DND-41 (cell line): Measurements from ENCODE around the gene RASAL2.

Experiments
- ATAC-seq: fragments of 200-7000 bp; cut with Tn5 transposase; 3 replicates; pipeline ENCODE4 v1.9.1; 2021; ENCODE audit warnings: low read depth; ENCODE audit not compliant: insufficient read depth
- DNase-seq: peaks from one replicate; pipeline ENCODE4 v3.0.0-alpha.2; 2020
- H2AFZ ChIP-seq: 2 replicates; pipeline ENCODE4 v1.6.0; 2012; ENCODE audit warnings: low read depth, low read length
- H3K27ac ChIP-seq: 2 replicates; pipeline ENCODE4 v1.5.1; 2012; ENCODE audit warnings: low read length, inconsistent platforms
- H3K27me3 ChIP-seq: fragments of 200-600 bp; sonication (generic); 2 replicates; pipeline ENCODE4 v1.6.0; 2012; ENCODE audit warnings: low read length, mild to moderate bottlenecking, inconsistent platforms; ENCODE audit not compliant: insufficient read depth, poor library complexity
- H3K36me3 ChIP-seq: 2 replicates; pipeline ENCODE4 v1.5.1; 2012; ENCODE audit warnings: low read length, inconsistent platforms; ENCODE audit not compliant: insufficient read depth
- H3K4me1 ChIP-seq: 2 replicates; pipeline ENCODE4 v1.5.1; 2012; ENCODE audit warnings: mild to moderate bottlenecking, low read length; ENCODE audit not compliant: insufficient read depth
- H3K4me2 ChIP-seq: 2 replicates; pipeline ENCODE4 v1.6.0; 2012; ENCODE audit warnings: mild to moderate bottlenecking, moderate library complexity, low read length, inconsistent platforms; ENCODE audit not compliant: insufficient read depth
- H3K4me3 ChIP-seq, 2 experiments: fragments of 200-600 bp in 1 of 2; shearing (Covaris generic) in 1 of 2; 2 replicates each; pipeline ENCODE4 v1.5.1; 2012 to 2016; ENCODE audit warnings: inconsistent platforms in 2 of 2, low read length in 2 of 2, mild to moderate bottlenecking in 2 of 2, low read depth in 1 of 2, moderate library complexity in 1 of 2
- H3K79me2 ChIP-seq: 2 replicates; pipeline ENCODE4 v1.6.0; 2012; ENCODE audit warnings: low read length, inconsistent platforms; ENCODE audit not compliant: insufficient read depth
- H3K9ac ChIP-seq: 2 replicates; pipeline ENCODE4 v1.6.0; 2012; ENCODE audit warnings: low read depth, mild to moderate bottlenecking, inconsistent platforms, low read length, moderate library complexity
- H3K9me3 ChIP-seq: 2 replicates; pipeline ENCODE4 v1.5.1; 2012; ENCODE audit warnings: low read length, moderate library complexity, mild to moderate bottlenecking, inconsistent platforms; ENCODE audit not compliant: insufficient read depth, severe bottlenecking
- H4K20me1 ChIP-seq: 2 replicates; pipeline ENCODE4 v1.6.0; 2012; ENCODE audit warnings: low read length; ENCODE audit not compliant: insufficient read depth
- EZH2 ChIP-seq: IDR thresholded peaks from 3 replicates; pipeline ENCODE4 v1.6.1; 2012; ENCODE audit warnings: borderline replicate concordance, low read depth, mild to moderate bottlenecking, moderate library complexity, low read length, inconsistent platforms; ENCODE audit not compliant: severe bottlenecking
- TF ChIP-seq, protein P1 (sequence below): IDR thresholded peaks from 2 replicates; pipeline ENCODE4 v1.5.1; 2012; ENCODE audit warnings: borderline replicate concordance, low read length, moderate library complexity, mild to moderate bottlenecking; ENCODE audit not compliant: poor library complexity, severe bottlenecking; ENCODE audit errors: extremely low read depth

RASAL2 gene

DNA sequence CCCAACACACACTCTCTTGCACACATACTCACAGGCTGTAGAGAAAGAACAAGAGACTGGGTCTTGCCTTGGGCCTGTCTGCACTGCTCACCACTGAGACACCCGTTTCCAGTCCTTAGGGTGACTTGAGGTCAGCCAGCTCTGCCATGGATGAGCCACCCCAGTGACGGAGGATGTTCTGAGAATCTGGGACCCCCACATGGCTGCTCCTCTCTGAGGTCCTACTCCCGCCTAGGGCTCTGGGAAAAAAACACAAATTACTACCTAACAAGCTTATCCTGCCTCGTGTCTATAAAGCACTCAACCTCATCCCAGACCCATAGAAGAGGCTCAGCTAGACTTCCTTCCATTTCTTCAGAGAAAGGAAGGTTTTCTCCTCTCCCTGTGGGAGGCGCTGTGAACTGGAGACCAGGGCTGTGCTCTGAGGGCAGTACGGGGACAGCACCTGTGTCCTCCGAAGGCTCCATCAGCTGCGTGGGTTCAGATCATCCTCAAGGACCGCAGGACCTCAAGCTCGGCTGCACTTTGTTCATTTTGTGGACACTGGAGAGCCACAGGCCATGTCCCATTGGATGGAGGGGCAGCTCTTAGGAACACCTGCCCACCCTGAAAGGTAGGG is 407.1 kb downstream of the RASAL2 start:
- TF ChIP-seq, protein P1, sequence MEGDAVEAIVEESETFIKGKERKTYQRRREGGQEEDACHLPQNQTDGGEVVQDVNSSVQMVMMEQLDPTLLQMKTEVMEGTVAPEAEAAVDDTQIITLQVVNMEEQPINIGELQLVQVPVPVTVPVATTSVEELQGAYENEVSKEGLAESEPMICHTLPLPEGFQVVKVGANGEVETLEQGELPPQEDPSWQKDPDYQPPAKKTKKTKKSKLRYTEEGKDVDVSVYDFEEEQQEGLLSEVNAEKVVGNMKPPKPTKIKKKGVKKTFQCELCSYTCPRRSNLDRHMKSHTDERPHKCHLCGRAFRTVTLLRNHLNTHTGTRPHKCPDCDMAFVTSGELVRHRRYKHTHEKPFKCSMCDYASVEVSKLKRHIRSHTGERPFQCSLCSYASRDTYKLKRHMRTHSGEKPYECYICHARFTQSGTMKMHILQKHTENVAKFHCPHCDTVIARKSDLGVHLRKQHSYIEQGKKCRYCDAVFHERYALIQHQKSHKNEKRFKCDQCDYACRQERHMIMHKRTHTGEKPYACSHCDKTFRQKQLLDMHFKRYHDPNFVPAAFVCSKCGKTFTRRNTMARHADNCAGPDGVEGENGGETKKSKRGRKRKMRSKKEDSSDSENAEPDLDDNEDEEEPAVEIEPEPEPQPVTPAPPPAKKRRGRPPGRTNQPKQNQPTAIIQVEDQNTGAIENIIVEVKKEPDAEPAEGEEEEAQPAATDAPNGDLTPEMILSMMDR, result no peak
- no peak for TF ChIP-seq EZH2
- ATAC-seq (no peak), DNase-seq (no peak)
- Histone ChIP-seq H3K4me3 (no peak overlapping the region), H3K4me1 (no peaks in the 10 kb centered on the region), H3K36me3 (no peaks in the 10 kb centered on the region), H4K20me1 (no peaks in the 10 kb centered on the region), H3K4me2 (no peak overlapping the region), H3K9ac (no peak overlapping the region), H2AFZ (no peak overlapping the region), H3K79me2 (no peaks in the 10 kb centered on the region), H3K9me3 (no peaks in the 10 kb centered on the region), H3K27me3 (no peaks in the 10 kb centered on the region), H3K27ac (no peak overlapping the region)

DNA sequence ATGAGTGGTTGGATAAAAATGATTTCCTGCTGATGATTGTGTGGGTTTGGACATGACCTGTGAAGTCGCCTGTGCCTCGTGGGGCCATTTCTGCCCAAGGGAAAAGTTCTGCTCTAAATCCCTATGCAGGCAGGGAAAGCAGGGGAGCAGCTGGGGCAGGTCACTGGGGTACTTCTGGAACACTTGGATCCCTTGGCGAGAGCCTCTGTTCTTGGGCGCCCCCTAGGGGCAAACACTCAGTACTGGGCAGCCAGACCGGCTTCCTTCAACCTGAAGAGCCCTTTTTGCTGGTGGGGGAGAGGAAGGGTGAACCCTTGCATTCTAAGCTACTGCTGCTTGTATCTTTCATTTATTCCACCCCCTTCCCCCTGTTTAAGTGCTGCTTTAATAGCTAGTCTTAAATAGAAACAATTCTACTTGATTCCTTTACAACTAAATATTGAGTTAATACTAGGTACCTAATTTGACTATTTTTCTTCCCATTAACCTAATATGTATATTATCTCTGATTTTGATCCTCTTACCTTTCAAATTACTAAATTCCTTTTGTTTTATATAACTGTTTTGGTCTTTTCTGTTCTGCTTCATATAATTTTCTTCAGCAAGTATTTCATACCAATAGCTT is 407.9 kb downstream of the RASAL2 start:
- Histone ChIP-seq H2AFZ (no peak overlapping the region), H3K9me3 (no peaks in the 10 kb centered on the region)

DNA sequence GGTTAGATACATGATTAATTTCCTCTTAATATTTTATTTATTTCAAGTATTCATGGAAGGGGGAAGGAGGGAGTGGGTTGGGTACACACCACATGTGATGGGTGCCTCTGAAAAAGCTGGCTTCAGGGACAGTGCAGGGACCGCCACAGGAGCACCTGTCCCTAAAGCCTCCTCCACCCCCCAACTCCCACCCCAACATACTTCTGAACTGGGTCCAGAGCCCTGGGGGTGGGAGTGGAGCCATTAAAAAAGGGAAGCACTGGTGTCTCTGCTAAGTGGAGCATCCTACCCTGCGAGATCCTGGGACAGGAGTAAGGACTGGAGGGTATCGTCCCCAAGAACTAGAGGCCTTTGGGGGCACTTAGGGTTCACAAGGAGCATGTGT is 408.4 kb downstream of the RASAL2 start:
- Histone ChIP-seq H4K20me1 (no peaks in the 10 kb centered on the region), H3K4me1 (no peaks in the 10 kb centered on the region), H3K9me3 (no peaks in the 10 kb centered on the region), H3K4me3 (no peak overlapping the region), H3K36me3 (no peaks in the 10 kb centered on the region), H2AFZ (no peak overlapping the region), H3K9ac (no peak overlapping the region), H3K27me3 (no peaks in the 10 kb centered on the region), H3K27ac (no peak overlapping the region), H3K4me2 (no peak overlapping the region), H3K79me2 (no peaks in the 10 kb centered on the region)
- TF ChIP-seq, protein P1, result no peak
- ATAC-seq, result no peak
- DNase-seq, result no peak

More for the DNA sequence above, 407.9 kb downstream of the RASAL2 start:
- H3K36me3 ChIP-seq, result no peaks in the 10 kb centered on the region
- H4K20me1 ChIP-seq, result no peaks in the 10 kb centered on the region
- peak; percentile 94 for ATAC-seq
- no peak overlapping the region for H3K27ac ChIP-seq
- DNase-seq, result peak; percentile 66
- TF ChIP-seq, protein P1, result peak; percentile 86
- TF ChIP-seq EZH2, result no peak
- H3K9ac ChIP-seq, result no peak overlapping the region
- no peak overlapping the region for H3K4me3 ChIP-seq
- no peaks in the 10 kb centered on the region for H3K27me3 ChIP-seq
- H3K4me2 ChIP-seq, result no peak overlapping the region
- no peaks in the 10 kb centered on the region for H3K4me1 ChIP-seq
- no peaks in the 10 kb centered on the region for H3K79me2 ChIP-seq
